B cell (primary cell): ENCODE measurements around the gene PPWD1.

Experiments used
- EZH2 ChIP-seq: IDR thresholded peaks from 2 replicates; pipeline ENCODE4 v1.6.1; 2012; ENCODE audit warnings: borderline replicate concordance, low read depth, mild to moderate bottlenecking, moderate library complexity, low read length; ENCODE audit not compliant: insufficient read depth, poor library complexity, severe bottlenecking
- TF ChIP-seq, protein P1 (sequence below): fragments of 200-600 bp; IDR thresholded peaks from one replicate; pipeline ENCODE4 v1.8.0; 2022; ENCODE audit warnings: antibody characterized with exemption, mild to moderate bottlenecking

DNA sequence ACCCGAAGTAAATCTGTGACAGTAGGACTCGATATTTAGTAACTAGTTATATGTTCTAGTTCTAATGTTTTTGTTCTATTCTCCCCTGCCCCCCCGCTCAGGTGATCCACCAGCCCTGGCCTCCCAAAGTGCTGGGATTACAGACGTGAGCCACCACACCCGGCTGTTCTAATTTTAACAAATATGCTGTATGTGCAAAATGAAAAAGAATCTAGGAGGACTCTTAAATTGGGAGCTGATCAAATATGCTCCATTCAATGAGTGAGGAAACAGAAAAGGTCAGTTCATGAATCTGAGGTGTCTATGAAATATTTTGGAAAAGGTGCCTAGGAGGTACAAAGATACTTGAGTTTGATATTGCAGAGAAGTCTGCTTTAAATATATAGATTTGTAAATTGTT lies 17.0 kb upstream of the PPWD1 start:
- TF ChIP-seq, protein P1, sequence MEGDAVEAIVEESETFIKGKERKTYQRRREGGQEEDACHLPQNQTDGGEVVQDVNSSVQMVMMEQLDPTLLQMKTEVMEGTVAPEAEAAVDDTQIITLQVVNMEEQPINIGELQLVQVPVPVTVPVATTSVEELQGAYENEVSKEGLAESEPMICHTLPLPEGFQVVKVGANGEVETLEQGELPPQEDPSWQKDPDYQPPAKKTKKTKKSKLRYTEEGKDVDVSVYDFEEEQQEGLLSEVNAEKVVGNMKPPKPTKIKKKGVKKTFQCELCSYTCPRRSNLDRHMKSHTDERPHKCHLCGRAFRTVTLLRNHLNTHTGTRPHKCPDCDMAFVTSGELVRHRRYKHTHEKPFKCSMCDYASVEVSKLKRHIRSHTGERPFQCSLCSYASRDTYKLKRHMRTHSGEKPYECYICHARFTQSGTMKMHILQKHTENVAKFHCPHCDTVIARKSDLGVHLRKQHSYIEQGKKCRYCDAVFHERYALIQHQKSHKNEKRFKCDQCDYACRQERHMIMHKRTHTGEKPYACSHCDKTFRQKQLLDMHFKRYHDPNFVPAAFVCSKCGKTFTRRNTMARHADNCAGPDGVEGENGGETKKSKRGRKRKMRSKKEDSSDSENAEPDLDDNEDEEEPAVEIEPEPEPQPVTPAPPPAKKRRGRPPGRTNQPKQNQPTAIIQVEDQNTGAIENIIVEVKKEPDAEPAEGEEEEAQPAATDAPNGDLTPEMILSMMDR = no peak
- no peak for TF ChIP-seq EZH2
